Activated T-helper 17 cell treated with anti-CD3 and anti-CD28 coated beads, Interleukin-2, amount 50 U/mL, for 72 hours (primary cell): ENCODE results near the gene STIM1. TPM values are rescaled to one million over a fixed set of nuclear protein-coding genes. Genes with fewer than 3 reads are reported as not detected.

Experiments
- ATAC-seq: fragments of 150-1000 bp; cut with Tn5 transposase; replicated peaks from 2 replicates; pipeline ENCODE4 v1.10.0; 2021; ENCODE audit warnings: mild to moderate bottlenecking, moderate library complexity
- H3K27ac Mint-ChIP-seq: one replicate; pipeline ENCODE4 v1.8.0; 2022; ENCODE audit warnings: mixed read lengths
- H3K27me3 Mint-ChIP-seq: one replicate; pipeline ENCODE4 v1.8.0; 2022; ENCODE audit warnings: mixed read lengths
- H3K36me3 Mint-ChIP-seq: one replicate; pipeline ENCODE4 v1.8.0; 2022; ENCODE audit warnings: low read depth, mild to moderate bottlenecking, mixed read lengths
- H3K4me1 Mint-ChIP-seq: one replicate; pipeline ENCODE4 v1.8.0; 2022; ENCODE audit warnings: mixed read lengths
- H3K4me3 Mint-ChIP-seq: one replicate; pipeline ENCODE4 v1.8.0; 2022; ENCODE audit warnings: mild to moderate bottlenecking, mixed read lengths
- H3K9me3 Mint-ChIP-seq: one replicate; pipeline ENCODE4 v1.8.0; 2022; ENCODE audit warnings: mixed read lengths
- total RNA-seq, 2 donors: library from RNA; stranded (reverse); gene quantifications; one replicate each; pipeline ENCODE4 v1.2.3, GENCODE V29; 2022

Gene STIM1
- total RNA-seq, 2 donors from 2014 or later: 68.8 to 82.7 TPM

GRCh38 chr11:3823762-3824506, 31.5 kb upstream of the STIM1 start:
- Mint-ChIP-seq H3K27me3 (no peaks in the 10 kb centered on the region), H3K4me1 (peaks cover 25% of the 10 kb centered on the region), H3K36me3 (peaks cover 47% of the 10 kb centered on the region), H3K27ac (peak overlapping the region; percentile 85), H3K9me3 (no peaks in the 10 kb centered on the region), H3K4me3 (no peak overlapping the region)
- ATAC-seq: no peak

- Mint-ChIP-seq H3K27me3 (no peaks in the 10 kb centered on the region), H3K4me3 (peak overlapping the region; percentile 12), H3K9me3 (no peaks in the 10 kb centered on the region), H3K36me3 (peaks cover 56% of the 10 kb centered on the region), H3K4me1 (peaks cover 20% of the 10 kb centered on the region), H3K27ac (peak overlapping the region; percentile 85)
- ATAC-seq: peak; percentile 92
These were observed 30.6 kb upstream of the STIM1 start for GRCh38 chr11:3824714-3825472.

GRCh38 chr11:3825473-3826154, 29.9 kb upstream of the STIM1 start:
- peak overlapping the region; percentile 12 for H3K4me3 Mint-ChIP-seq
- no peaks in the 10 kb centered on the region for H3K27me3 Mint-ChIP-seq
- peak overlapping the region; percentile 85 for H3K27ac Mint-ChIP-seq
- peak; percentile 4 for ATAC-seq
- H3K4me1 Mint-ChIP-seq: peaks cover 25% of the 10 kb centered on the region
- peaks cover 64% of the 10 kb centered on the region for H3K36me3 Mint-ChIP-seq
- no peaks in the 10 kb centered on the region for H3K9me3 Mint-ChIP-seq

GRCh38 chr11:3826721-3827120, 28.7 kb upstream of the STIM1 start:
- Mint-ChIP-seq H3K4me3 (no peak overlapping the region), H3K4me1 (peaks cover 33% of the 10 kb centered on the region), H3K9me3 (no peaks in the 10 kb centered on the region), H3K27me3 (no peaks in the 10 kb centered on the region), H3K27ac (peak overlapping the region; percentile 68), H3K36me3 (peaks cover 75% of the 10 kb centered on the region)
- no peak for ATAC-seq

GRCh38 chr11:3827434-3828186, 27.9 kb upstream of the STIM1 start:
- Mint-ChIP-seq H3K27ac (peak overlapping the region; percentile 68), H3K4me1 (peaks cover 42% of the 10 kb centered on the region), H3K9me3 (no peaks in the 10 kb centered on the region), H3K27me3 (no peaks in the 10 kb centered on the region), H3K36me3 (peaks cover 84% of the 10 kb centered on the region), H3K4me3 (no peak overlapping the region)
- ATAC-seq: no peak

GRCh38 chr11:3830088-3830487, 25.4 kb upstream of the STIM1 start:
- Mint-ChIP-seq H3K4me1 (peaks cover 57% of the 10 kb centered on the region), H3K27me3 (no peaks in the 10 kb centered on the region), H3K27ac (peak overlapping the region; percentile 99), H3K4me3 (peak overlapping the region; percentile 97), H3K9me3 (no peaks in the 10 kb centered on the region), H3K36me3 (peaks cover 100% of the 10 kb centered on the region)
- no peak for ATAC-seq

GRCh38 chr11:3830730-3831129, 24.7 kb upstream of the STIM1 start:
- Mint-ChIP-seq H3K4me3 (peak overlapping the region; percentile 97), H3K9me3 (no peaks in the 10 kb centered on the region), H3K27me3 (no peaks in the 10 kb centered on the region), H3K36me3 (peaks cover 100% of the 10 kb centered on the region), H3K27ac (peak overlapping the region; percentile 99), H3K4me1 (peaks cover 64% of the 10 kb centered on the region)
- no peak for ATAC-seq

- peak; percentile 77 for ATAC-seq
- H3K9me3 Mint-ChIP-seq: no peaks in the 10 kb centered on the region
- peak overlapping the region; percentile 97 for H3K4me3 Mint-ChIP-seq
- H3K4me1 Mint-ChIP-seq: peaks cover 65% of the 10 kb centered on the region
- peaks cover 100% of the 10 kb centered on the region for H3K36me3 Mint-ChIP-seq
- H3K27me3 Mint-ChIP-seq: no peaks in the 10 kb centered on the region
- H3K27ac Mint-ChIP-seq: peak overlapping the region; percentile 99
These were observed 23.9 kb upstream of the STIM1 start for GRCh38 chr11:3831378-3832239.

GRCh38 chr11:3832816-3833215, 22.6 kb upstream of the STIM1 start:
- no peaks in the 10 kb centered on the region for H3K9me3 Mint-ChIP-seq
- no peak for ATAC-seq
- H3K36me3 Mint-ChIP-seq: peaks cover 100% of the 10 kb centered on the region
- H3K4me3 Mint-ChIP-seq: peak overlapping the region; percentile 97
- no peaks in the 10 kb centered on the region for H3K27me3 Mint-ChIP-seq
- peaks cover 65% of the 10 kb centered on the region for H3K4me1 Mint-ChIP-seq
- H3K27ac Mint-ChIP-seq: peak overlapping the region; percentile 99

GRCh38 chr11:3833449-3833848, 22.0 kb upstream of the STIM1 start:
- Mint-ChIP-seq H3K4me1 (peaks cover 67% of the 10 kb centered on the region), H3K4me3 (peak overlapping the region; percentile 97), H3K9me3 (no peaks in the 10 kb centered on the region), H3K27me3 (no peaks in the 10 kb centered on the region), H3K27ac (peak overlapping the region; percentile 99), H3K36me3 (peaks cover 100% of the 10 kb centered on the region)
- no peak for ATAC-seq

- Mint-ChIP-seq H3K27ac (peak overlapping the region; percentile 99), H3K4me1 (peaks cover 69% of the 10 kb centered on the region), H3K27me3 (no peaks in the 10 kb centered on the region), H3K9me3 (no peaks in the 10 kb centered on the region), H3K36me3 (peaks cover 100% of the 10 kb centered on the region), H3K4me3 (peak overlapping the region; percentile 97)
- no peak for ATAC-seq
These were observed 21.2 kb upstream of the STIM1 start for GRCh38 chr11:3834349-3834663.

- Mint-ChIP-seq H3K27ac (peak overlapping the region; percentile 99), H3K4me1 (peaks cover 69% of the 10 kb centered on the region), H3K36me3 (peaks cover 100% of the 10 kb centered on the region), H3K9me3 (no peaks in the 10 kb centered on the region), H3K27me3 (no peaks in the 10 kb centered on the region), H3K4me3 (peak overlapping the region; percentile 97)
- no peak for ATAC-seq
These were observed 20.6 kb upstream of the STIM1 start for GRCh38 chr11:3834664-3835461.

GRCh38 chr11:3835751-3836150, 19.7 kb upstream of the STIM1 start:
- no peaks in the 10 kb centered on the region for H3K9me3 Mint-ChIP-seq
- peak overlapping the region; percentile 99 for H3K27ac Mint-ChIP-seq
- H3K27me3 Mint-ChIP-seq: no peaks in the 10 kb centered on the region
- H3K4me3 Mint-ChIP-seq: peak overlapping the region; percentile 97
- H3K36me3 Mint-ChIP-seq: peaks cover 96% of the 10 kb centered on the region
- H3K4me1 Mint-ChIP-seq: peaks cover 64% of the 10 kb centered on the region
- ATAC-seq: no peak
